NCI-H345 treated with DMSO at 0.1 percent for 48 hours (cell line): ENCODE data around the gene CDH6.

Experiments used
- DNase-seq: peaks from one replicate; lab custom pipeline; 2025; ENCODE audit not compliant: unreplicated experiment; lab: John Stamatoyannopoulos, UW

The CDH6 gene

DNA sequence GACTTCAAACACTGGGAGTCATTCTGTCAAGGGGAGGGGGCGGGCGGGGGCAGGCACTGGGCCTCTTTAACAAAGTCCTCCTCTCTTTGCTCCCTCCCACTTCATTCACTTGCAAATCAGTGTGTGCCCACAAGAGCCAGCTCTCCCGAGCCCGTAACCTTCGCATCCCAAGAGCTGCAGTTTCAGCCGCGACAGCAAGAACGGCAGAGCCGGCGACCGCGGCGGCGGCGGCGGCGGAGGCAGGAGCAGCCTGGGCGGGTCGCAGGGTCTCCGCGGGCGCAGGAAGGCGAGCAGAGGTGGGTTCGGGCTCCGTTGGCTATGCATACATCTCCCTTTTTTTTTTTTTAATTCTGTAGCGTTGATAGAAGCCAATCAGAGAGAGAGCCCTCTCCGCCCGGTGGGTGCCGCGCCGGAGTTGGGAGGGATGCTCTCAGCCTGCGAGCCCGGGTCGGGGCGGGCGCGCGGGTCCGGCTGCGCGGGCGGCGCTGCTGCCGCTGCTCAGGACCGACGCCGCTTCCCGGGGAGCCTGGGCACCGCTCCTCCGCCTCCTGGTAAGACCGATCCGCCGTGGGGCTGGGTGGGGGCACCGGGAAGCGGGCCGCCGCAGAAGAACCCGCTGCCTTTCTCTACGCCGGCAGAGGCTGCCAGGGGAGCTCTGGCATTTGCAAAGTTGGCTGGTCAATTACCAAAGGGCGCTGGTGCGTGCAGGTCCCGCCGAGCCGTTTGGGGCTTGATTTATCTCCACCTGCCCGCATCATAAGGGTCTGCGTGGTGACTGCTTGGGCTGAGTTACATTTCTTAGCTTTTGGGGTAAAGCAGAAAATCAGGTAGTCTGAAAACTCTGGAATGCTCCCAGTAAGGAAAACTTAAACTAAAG is at the start of gene CDH6:
TSS of gene CDH6 (plus strand) at position 96 of the 877 bp plus-strand sequence. CDS start 73,788 bp downstream, outside the sequence.
- DNase-seq, result peak; percentile 50

DNA sequence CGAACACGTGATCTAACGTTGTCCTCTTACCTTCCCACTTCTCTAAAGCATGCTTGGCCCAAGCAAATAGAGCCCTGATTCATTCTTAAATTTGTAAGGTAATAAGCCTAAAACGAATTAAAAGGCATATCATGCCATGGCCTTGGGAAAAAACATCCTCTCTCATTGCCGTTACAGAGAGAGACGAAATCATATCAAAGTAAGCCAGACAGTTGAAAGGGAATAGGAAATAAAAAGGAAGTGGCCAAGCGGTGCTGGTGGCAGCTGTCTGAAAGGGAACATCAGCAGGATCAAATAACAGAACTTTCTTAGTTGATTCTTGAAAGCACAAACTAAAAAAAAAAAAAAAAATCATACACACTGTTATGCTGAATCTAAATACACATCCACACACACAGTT is 49.1 kb upstream of the CDH6 start:
- no peak for DNase-seq

DNA sequence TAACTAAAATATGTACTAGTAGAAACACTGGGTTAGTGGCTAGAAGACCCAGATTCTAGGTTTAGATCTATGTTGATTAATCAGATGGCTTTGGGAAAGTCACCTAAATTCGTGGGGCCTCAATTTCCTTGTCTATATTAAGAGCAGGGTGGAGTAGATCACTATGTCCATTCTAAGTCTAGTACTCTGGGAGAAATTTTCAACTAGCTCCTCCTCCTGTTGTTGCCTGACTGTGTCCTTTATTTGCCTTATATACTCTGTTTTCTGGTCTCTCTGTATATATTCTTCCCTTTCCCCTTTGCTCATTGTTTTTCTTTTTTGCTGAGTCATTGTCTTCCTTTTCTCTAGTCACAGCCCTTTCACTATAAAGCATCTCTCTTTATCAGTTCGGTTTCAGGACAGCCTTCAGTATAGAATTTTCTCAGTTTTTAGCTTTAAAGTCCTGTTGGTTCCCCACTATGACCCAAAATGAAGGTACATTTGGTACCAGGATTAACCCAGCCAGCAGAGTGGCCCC is 44.5 kb upstream of the CDH6 start:
- DNase-seq, result no peak

DNA sequence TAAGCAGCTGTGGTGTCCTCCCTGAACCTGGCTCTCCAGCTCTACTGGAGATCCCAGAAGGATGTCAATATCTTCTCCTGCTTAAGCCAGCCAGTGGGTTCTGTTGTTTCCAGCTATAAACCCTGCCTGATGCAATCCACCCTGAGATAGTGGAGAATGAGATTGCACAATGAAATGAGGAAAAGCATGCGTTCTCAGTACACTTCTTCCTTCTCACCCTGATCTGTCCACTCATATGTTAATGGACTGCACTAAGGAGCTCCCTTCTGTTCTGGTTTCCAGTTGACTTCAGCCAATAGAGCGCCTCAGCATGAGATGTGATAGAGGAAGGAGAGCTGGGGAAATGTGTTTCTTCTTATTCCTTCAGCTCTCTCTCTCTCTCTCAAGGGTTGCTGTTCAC is 40.0 kb upstream of the CDH6 start:
- DNase-seq, result no peak

DNA sequence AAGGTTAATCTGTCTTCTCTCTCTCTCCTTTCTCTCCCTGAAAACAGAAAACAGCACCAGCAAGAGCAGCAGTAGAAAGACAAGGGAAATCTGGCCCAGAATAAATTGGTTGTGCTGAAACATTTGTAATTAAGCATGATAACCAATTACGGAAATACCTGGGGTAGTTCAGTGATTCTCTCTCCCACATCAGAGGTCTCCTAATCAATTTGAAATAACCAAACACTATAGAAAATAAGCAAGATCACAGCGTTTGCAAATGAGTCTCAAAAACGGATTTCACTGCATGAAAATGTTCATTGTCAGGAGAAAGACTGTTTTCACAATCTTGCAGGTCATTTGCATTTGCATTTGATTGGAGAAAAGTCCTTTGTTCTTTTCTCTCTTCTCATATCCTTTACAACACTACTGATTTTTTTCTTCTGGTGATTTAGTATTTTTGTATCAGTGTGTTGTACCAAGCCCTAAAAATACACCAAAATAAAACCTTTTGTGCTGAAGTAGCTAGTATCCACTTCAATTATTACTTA is 36.8 kb upstream of the CDH6 start:
- DNase-seq, result no peak

DNA sequence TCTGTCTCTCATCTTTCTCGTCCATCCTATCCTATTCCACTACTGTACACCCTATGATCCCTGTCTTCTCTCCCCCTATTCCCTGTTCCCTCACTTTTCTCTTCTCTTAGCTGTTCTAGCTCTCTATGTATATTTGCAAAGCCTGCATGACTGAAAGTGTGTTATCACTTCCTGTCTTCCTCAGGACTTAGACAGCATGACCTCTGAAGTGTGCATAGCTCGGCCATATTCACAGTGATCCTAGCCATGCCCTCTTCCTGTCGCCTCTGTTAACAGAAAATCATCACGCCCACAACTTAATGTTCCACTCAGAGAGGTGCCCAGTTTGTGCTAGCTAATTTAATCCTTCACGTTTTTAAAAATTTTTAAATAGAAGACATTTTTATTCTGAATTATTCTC is 35.8 kb upstream of the CDH6 start:
- DNase-seq, result no peak

DNA sequence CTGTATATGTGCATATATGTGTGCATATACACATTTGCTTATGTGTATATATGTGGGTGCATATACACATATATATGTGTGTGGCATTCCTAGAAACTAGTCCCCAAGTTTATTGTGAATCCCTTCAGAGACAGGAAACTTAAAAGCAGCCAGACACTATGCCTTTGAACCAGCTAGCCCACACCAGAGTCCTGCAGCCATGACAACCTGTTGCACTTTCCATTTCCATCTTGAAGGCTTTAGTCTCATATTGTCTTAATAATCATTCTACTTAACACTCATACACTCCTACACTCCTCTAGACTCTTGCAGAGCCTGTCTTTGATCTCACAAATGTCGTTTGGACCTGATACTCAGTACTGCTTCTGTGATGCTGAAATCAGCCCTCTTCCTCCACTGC is 34.8 kb upstream of the CDH6 start:
- DNase-seq, result no peak

DNA sequence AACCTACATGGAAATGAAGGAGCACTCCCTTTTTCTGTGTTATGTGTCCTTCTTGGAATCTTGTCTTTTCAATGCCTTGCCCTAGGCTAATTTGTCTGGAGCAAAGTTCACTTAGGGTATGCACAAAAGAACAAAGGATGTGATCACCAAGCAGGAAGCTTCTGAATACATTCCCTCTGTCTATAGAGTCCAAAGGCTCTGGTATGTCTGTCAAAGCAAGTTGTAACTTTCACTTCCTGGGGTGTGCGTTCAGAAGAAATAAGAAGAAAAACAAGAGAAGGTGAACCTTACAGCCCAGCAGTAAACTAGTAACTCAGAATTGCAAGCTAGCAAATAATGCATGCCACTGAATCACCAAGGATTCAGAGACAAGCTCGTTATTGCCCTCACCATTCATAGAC is 31.7 kb upstream of the CDH6 start:
- DNase-seq, result no peak

DNA sequence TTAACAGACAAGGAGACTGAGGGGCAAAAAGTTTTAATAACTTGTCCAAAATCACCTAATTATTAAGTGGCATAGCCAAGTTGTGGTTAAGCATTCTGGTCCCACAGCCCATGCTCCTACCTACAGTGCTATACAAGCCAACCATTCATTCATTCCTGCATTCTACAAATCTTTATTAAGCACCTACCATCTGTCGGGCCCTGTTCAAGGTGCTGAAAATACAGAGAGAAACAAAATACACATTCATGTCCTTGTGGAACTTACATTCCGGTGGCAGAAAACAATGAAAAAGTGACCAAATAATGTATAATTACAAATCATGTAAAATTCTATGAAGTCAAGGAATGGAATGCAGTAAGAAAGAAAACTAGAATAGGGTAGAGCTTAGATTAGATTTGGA is 27.8 kb upstream of the CDH6 start:
- no peak for DNase-seq

DNA sequence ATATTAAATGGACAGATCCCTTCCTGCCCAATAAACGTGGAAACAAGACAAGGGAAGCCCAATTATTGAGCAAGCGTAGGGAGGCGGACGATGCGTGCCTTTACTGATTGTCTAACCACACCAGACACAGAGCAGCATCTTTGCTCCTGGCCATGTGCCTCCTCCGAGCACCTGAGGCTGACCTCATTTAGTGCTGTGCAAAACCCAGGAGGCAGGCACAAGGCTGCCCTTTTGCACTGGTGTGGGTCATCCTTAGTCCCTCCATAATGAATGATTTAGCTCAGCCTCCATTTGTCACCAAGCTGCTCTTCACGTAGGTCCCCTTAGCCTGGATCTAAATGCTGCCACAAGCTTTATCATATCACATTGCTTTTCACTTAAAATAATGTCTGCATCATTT is 24.1 kb upstream of the CDH6 start:
- DNase-seq, result no peak

DNA sequence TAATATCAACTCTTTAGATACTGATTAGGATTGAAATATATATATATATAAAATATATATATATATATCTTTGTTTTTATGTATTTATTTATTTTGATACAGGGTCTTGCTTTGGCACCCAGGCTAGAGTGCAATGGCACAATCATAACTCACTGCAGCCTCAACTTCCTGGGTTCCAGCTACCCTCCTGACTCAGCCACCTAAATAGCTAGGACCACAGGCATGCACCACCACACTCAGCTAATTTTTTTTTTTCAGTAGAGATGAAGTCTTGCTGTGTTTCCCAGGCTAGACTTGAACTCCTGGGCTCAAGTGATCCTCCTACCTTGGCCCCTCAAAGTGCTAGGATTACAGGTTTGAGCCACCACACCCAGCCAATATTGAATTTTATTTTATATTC is 20.6 kb upstream of the CDH6 start:
- DNase-seq, result no peak

DNA sequence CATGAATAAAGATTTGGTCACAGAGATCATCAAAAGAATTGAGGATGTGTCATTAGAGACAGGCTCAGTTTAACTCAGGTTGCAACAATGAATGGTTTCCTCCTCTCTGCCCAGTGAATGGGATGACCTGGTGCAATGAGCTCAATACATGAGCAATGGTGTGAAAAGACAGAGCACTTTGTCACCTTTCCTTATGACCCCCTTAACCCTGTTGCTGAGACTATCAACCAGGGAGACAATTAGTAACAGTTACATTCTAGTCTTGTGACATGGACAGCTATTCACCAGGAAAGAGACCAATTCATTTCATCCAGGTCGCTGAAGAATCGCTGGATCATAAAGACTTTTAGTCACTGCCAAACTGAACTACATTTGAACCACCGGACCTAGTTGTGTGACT is 19.9 kb upstream of the CDH6 start:
- no peak for DNase-seq

DNA sequence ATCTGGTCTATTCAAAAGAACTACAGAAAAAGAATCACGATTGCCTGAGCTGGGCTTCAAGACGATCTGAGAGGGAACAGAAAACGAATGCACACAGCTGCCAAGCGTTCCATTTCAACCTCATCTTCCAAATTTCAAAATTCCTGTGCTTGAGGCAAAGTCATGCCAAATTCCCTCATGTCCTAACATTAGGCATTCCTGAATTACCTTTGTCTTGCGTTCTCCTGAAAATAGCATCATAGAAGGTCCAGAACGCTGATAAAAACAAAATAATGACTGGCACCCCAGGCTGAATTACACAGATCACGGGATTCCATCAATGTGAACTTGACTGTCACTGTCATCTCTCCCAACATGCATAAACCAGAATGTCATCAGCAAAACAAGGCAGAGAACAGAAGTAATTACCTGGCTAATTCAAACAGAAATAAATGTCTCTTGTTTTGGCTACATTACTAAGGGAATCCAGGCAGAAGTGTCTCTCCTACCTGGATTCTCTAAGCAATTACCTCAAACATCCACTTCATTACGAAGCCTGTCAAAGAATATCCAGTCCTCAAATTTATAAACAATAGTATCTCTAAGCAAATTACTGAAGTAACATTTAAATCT is 12.0 kb upstream of the CDH6 start:
- no peak for DNase-seq

DNA sequence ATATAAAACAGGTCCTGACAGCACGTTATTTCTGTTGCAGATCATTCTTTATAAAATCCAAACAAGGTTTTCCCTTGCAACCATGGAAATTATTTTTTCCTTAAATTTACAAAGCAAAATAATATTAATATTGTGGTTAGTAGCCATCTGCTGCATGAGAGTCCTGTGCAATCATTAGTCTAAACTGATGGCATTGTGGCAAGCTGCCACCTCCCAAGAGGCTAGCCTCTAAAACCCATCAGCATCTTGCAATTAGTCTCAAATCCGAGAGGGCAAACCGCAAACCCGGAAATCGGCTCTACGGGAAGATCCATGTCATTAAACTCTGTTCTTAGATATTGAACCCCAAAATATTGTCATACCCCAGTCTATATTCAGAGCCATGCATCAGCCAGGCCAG is 11.3 kb upstream of the CDH6 start:
- DNase-seq, result no peak

DNA sequence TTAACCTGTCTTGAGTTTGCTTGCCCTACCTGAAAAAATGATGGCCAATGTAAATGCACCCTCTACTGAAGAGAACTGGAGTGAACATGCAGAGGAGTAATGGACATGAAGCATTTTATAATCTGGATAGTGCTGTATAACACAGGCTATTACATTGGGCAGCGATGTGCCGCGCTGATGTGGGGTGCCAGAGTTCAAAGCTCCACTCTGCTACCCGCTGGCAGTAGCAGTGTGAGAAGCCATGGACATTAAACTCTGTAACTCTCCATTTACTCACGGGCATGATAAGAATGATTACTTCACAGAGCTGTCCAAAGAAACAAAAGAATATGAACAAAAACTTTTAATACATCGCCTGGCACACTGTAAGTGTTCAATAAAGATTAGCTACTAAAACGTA is 7.5 kb upstream of the CDH6 start:
- DNase-seq, result no peak

DNA sequence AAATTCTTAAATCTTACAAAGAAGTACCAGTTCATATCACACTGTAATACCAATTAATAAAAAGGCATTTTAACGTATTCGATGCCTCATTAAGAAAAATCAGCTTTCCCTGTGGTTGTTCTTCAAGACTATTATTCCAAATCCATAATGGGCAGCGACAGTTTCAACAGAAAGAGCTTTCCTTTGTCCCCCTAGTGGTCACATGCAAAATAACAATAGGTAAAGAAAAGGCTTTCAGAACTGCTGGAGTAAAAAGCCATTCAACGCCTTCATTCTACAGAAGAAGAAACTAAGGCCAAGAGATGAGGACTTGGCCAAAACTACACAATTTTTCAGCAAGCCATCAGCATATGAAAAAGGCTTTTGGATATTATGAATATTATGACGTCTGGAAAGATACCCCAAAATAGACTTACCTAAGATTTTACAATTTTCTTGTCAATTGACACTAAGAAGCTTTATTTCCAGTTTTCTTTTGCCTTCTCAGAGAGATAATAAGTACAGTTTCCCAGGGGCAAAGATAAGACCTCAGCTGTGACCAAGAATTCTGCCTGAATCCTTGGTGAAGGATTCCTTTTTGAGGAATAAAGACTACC is 6.7 kb upstream of the CDH6 start:
- DNase-seq, result peak; percentile 4

DNA sequence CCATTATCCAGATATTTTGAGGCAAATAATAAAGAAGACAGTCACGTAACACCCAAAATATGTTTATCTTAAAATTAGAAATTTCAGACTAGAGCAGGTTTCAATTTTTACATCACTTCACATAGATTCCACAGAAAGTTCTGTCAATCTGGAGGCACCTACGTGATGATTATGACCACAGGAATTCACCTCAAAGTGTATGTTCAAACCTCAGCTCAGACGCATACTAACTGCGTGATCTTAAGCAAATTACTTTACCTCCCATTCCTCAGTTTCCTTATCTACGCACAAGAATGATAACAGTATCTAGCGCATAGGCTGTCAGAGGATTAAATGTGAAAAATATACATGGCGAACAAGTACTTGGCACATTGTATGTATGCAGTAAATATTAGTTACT is 5.9 kb upstream of the CDH6 start:
- DNase-seq, result no peak

DNA sequence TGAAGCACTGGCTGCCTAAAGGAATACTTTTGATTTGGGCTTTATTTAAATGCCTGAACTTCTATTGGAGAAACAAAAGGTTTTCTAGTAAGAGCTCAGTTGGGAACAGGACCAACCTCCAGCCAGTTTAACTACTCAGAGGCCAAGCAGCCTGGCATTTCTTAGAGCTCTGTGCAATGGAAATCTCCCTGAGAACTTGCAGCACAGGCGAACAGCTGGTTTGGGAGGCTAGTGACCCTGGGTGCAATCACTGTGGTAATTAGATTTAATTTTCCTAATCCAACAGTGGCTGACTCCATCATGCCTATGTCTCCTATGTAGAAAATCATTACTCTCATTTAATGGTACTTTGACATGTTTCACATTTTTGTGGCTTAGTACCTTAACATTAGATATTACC is 1.0 kb upstream of the CDH6 start:
- DNase-seq, result no peak

DNA sequence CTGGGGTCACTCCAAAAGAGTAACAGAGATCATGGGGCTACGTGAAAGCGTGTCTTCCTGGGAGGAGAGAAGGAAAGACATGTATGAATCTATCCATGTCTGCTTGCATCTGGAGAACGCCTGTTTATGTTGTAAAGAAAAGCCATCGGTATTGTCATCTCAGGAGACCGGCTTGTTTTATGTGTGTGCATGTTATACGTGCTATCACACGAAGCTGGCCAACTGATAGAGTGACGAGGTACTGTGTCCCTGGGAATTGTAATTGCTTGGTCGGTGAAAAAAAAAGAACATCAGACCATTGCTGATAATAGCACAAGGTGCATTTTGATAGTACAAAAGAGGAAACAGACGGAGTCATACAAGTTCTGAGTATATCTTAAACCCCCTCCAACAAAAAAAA is 370 bp upstream of the CDH6 start:
- no peak for DNase-seq

DNA sequence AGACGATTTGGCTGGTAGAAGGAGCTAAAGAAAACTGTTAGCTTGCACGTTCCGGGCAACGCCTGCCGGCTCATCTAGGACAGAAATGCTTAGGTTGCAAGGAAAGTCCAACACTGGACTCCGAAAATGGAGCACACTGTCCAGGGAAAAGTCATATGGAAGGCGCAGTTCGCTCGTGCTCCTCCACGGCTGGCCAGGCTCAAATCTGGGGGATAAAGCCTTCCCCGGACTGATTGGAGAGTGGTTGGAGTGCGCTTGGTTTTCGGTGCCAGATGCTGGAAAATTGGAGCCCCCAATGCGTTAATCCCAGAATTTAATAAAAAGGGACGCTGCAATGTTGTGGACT is 955 bp downstream of the CDH6 start:
- no peak for DNase-seq

DNA sequence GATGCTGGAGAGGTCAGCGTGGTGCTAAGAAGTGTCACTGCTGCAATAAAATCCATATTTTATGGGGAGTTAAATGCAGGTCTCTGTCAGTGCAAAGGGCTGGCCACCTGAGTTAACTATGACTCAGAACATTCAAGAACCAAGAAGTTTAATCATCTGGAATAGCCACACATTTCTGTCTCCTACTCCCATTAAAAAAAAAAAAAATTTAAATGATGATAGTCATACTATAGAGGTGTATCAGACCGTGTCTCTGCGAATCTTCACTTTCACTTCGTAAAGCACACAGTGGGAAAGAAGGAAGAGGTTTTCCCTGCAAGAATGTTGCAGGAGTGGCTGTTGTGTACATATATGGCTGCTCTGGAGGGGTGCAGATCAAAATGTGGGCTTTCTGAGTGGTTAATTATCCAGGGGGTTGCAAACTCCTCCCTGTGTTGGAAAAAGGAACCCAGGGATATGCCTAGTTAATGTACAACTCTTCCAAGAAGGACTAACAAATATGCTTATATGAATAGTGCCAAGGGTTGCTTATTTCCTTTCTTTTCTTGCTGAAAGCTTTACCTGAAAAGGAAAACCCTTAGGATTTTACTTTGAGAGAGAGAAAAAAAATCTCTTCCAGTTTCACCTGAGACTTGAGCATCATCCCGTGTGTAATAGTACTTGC is 1.5 kb downstream of the CDH6 start:
- no peak for DNase-seq
